Natural killer cell treated with Interleukin-12 subunit alpha and Interleukin-12 subunit beta and Interleukin-15 and Interleukin-18, amount 100 ng/mL, for 72 hours (primary cell): ENCODE data around the gene MRPL10. TPM values are rescaled to one million over a fixed set of nuclear protein-coding genes. Genes with fewer than 3 reads are reported as not detected.

ENCODE experiments used
- ATAC-seq, 2 donors: fragments of 150-1000 bp; cut with Tn5 transposase in 1 of 2; sonication (Bioruptor Pico), chemical (Tn5 transposase) in 1 of 2; 2 replicates each; pipeline ENCODE4 v1.10.0; 2021
- DNase-seq: peaks from one replicate; pipeline ENCODE4 v3.0.0; 2022; ENCODE audit warnings: low spot score
- H3K27ac Mint-ChIP-seq, 2 donors: 1 replicate in 1 of 2; 2 replicates in 1 of 2; pipeline ENCODE4 v1.8.0; 2022; ENCODE audit warnings: mixed read lengths in 2 of 2, mild to moderate bottlenecking in 1 of 2, moderate library complexity in 1 of 2
- H3K27me3 Mint-ChIP-seq, 2 donors: 1 replicate in 1 of 2; 2 replicates in 1 of 2; pipeline ENCODE4 v1.8.0; 2022; ENCODE audit warnings: mixed read lengths in 2 of 2
- H3K36me3 Mint-ChIP-seq: one replicate; pipeline ENCODE4 v1.8.0; 2022; ENCODE audit warnings: mixed read lengths
- H3K4me1 Mint-ChIP-seq, 2 donors: 1 replicate in 1 of 2; 2 replicates in 1 of 2; pipeline ENCODE4 v1.8.0; 2022; ENCODE audit warnings: low read depth in 2 of 2, mixed read lengths in 2 of 2, mild to moderate bottlenecking in 1 of 2
- H3K4me3 Mint-ChIP-seq: one replicate; pipeline ENCODE4 v1.8.0; 2022; ENCODE audit warnings: mixed read lengths
- H3K9me3 Mint-ChIP-seq: 2 replicates; pipeline ENCODE4 v1.8.0; 2022; ENCODE audit warnings: mixed read lengths
- total RNA-seq, 2 donors: library from RNA; stranded (reverse); gene quantifications; one replicate each; pipeline ENCODE4 v1.2.3, GENCODE V29; 2022

MRPL10 gene
- total RNA-seq, 2 donors from 2014 or later: 44.6 to 44.7 TPM

- Mint-ChIP-seq H3K36me3 (peaks cover 2% of the 10 kb centered on the region), H3K9me3 (no peaks in the 10 kb centered on the region), H3K27me3 (no peaks in the 10 kb centered on the region), H3K4me3 (peak overlapping the region; percentile 90), H3K4me1 (peaks cover 10 to 18% of the 10 kb centered on the region in 2 donors), H3K27ac (peak overlapping the region; percentile 83 to 93)
- ATAC-seq: no peak
- DNase-seq: peak; percentile 37
These were observed 11.1 kb downstream of the MRPL10 start for GRCh38 chr17:47820033-47820789.

- no peak for ATAC-seq
- Mint-ChIP-seq H3K27ac (no peak overlapping the region), H3K4me3 (no peak overlapping the region), H3K9me3 (no peaks in the 10 kb centered on the region), H3K4me1 (peaks cover 10 to 17% of the 10 kb centered on the region in 2 donors), H3K27me3 (no peaks in the 10 kb centered on the region), H3K36me3 (no peaks in the 10 kb centered on the region)
- peak; percentile 35 for DNase-seq
These were observed 11.9 kb downstream of the MRPL10 start for GRCh38 chr17:47819475-47819874.

- H3K27ac Mint-ChIP-seq: no peak overlapping the region
- peaks cover 10 to 17% of the 10 kb centered on the region in 2 donors for H3K4me1 Mint-ChIP-seq
These were observed 13.2 kb downstream of the MRPL10 start for GRCh38 chr17:47818002-47818695.

GRCh38 chr17:47816947-47817346 is 14.4 kb downstream of the MRPL10 start:
- peaks cover 19 to 24% of the 10 kb centered on the region in 2 donors for H3K4me1 Mint-ChIP-seq
- H3K9me3 Mint-ChIP-seq: no peaks in the 10 kb centered on the region
- no peak overlapping the region for H3K4me3 Mint-ChIP-seq
- H3K27ac Mint-ChIP-seq: no peak overlapping the region
- H3K27me3 Mint-ChIP-seq: no peaks in the 10 kb centered on the region
- DNase-seq (peak; percentile 31), ATAC-seq (no peak)
- no peaks in the 10 kb centered on the region for H3K36me3 Mint-ChIP-seq

More at GRCh38 chr17:47818002-47818695, 13.2 kb downstream of the MRPL10 start:
- H3K36me3 Mint-ChIP-seq: no peaks in the 10 kb centered on the region
- no peaks in the 10 kb centered on the region for H3K27me3 Mint-ChIP-seq
- peak; percentile 55 for DNase-seq
- H3K9me3 Mint-ChIP-seq: no peaks in the 10 kb centered on the region
- H3K4me3 Mint-ChIP-seq: no peak overlapping the region
- ATAC-seq: no peak

GRCh38 chr17:47816111-47816735 is 15.1 kb downstream of the MRPL10 start:
- H3K36me3 Mint-ChIP-seq: no peaks in the 10 kb centered on the region
- no peak overlapping the region for H3K27ac Mint-ChIP-seq
- no peaks in the 10 kb centered on the region for H3K27me3 Mint-ChIP-seq
- DNase-seq (peak; percentile 15), ATAC-seq (no peak)
- no peaks in the 10 kb centered on the region for H3K9me3 Mint-ChIP-seq
- peaks cover 26% of the 10 kb centered on the region in 2 donors for H3K4me1 Mint-ChIP-seq
- H3K4me3 Mint-ChIP-seq: no peak overlapping the region

GRCh38 chr17:47815106-47815918 is 16.0 kb downstream of the MRPL10 start:
- ATAC-seq (no peak), DNase-seq (peak; percentile 35)
- H3K4me3 Mint-ChIP-seq: no peak overlapping the region
- H3K36me3 Mint-ChIP-seq: peaks cover under 1% of the 10 kb centered on the region
- H3K9me3 Mint-ChIP-seq: no peaks in the 10 kb centered on the region
- H3K4me1 Mint-ChIP-seq: peaks cover 25 to 26% of the 10 kb centered on the region in 2 donors
- H3K27me3 Mint-ChIP-seq: no peaks in the 10 kb centered on the region
- H3K27ac Mint-ChIP-seq: no peak overlapping the region

GRCh38 chr17:47813512-47814031 is 17.8 kb downstream of the MRPL10 start:
- peaks cover 6% of the 10 kb centered on the region for H3K36me3 Mint-ChIP-seq
- H3K27me3 Mint-ChIP-seq: no peaks in the 10 kb centered on the region
- H3K9me3 Mint-ChIP-seq: no peaks in the 10 kb centered on the region
- no peak for ATAC-seq
- H3K4me1 Mint-ChIP-seq: peaks cover 30 to 33% of the 10 kb centered on the region in 2 donors
- H3K27ac Mint-ChIP-seq: no peak overlapping the region
- DNase-seq: peak; percentile 61
- no peak overlapping the region for H3K4me3 Mint-ChIP-seq

- Mint-ChIP-seq H3K9me3 (no peaks in the 10 kb centered on the region), H3K36me3 (peaks cover 6% of the 10 kb centered on the region), H3K4me3 (no peak overlapping the region), H3K4me1 (peaks cover 30 to 33% of the 10 kb centered on the region in 2 donors), H3K27ac (no peak overlapping the region), H3K27me3 (no peaks in the 10 kb centered on the region)
- peak; percentile 52 for DNase-seq
- no peak for ATAC-seq
These were observed 18.3 kb downstream of the MRPL10 start for GRCh38 chr17:47813077-47813476.

GRCh38 chr17:47812146-47812920 is 19.0 kb downstream of the MRPL10 start:
- peaks cover 6% of the 10 kb centered on the region for H3K36me3 Mint-ChIP-seq
- no peaks in the 10 kb centered on the region for H3K27me3 Mint-ChIP-seq
- peak overlapping the region; percentile 22 to 65 for H3K27ac Mint-ChIP-seq
- no peak for ATAC-seq
- DNase-seq: peak; percentile 53
- peaks cover 30 to 33% of the 10 kb centered on the region in 2 donors for H3K4me1 Mint-ChIP-seq
- no peak overlapping the region for H3K4me3 Mint-ChIP-seq
- H3K9me3 Mint-ChIP-seq: no peaks in the 10 kb centered on the region

GRCh38 chr17:47811709-47812108 is 19.6 kb downstream of the MRPL10 start:
- no peaks in the 10 kb centered on the region for H3K27me3 Mint-ChIP-seq
- H3K9me3 Mint-ChIP-seq: no peaks in the 10 kb centered on the region
- ATAC-seq (no peak), DNase-seq (peak; percentile 40)
- no peak overlapping the region for H3K4me3 Mint-ChIP-seq
- peaks cover 6% of the 10 kb centered on the region for H3K36me3 Mint-ChIP-seq
- peaks cover 30 to 33% of the 10 kb centered on the region in 2 donors for H3K4me1 Mint-ChIP-seq
- H3K27ac Mint-ChIP-seq: peak overlapping the region; percentile 65 to 88

GRCh38 chr17:47810901-47811635 is 20.3 kb downstream of the MRPL10 start:
- ATAC-seq: no peak

GRCh38 chr17:47810200-47810821 is 21.0 kb downstream of the MRPL10 start:
- peaks cover 30 to 33% of the 10 kb centered on the region in 2 donors for H3K4me1 Mint-ChIP-seq
- H3K27me3 Mint-ChIP-seq: no peaks in the 10 kb centered on the region
- peak overlapping the region; percentile 65 to 88 for H3K27ac Mint-ChIP-seq
- H3K36me3 Mint-ChIP-seq: peaks cover 6% of the 10 kb centered on the region
- ATAC-seq (peak; percentile 88 to 93), DNase-seq (peak; percentile 74)
- no peaks in the 10 kb centered on the region for H3K9me3 Mint-ChIP-seq
- peak overlapping the region; percentile 52 for H3K4me3 Mint-ChIP-seq

More at GRCh38 chr17:47810901-47811635, 20.3 kb downstream of the MRPL10 start:
- H3K36me3 Mint-ChIP-seq: peaks cover 6% of the 10 kb centered on the region
- DNase-seq: peak; percentile 45
- H3K9me3 Mint-ChIP-seq: no peaks in the 10 kb centered on the region
- peaks cover 30 to 33% of the 10 kb centered on the region in 2 donors for H3K4me1 Mint-ChIP-seq
- H3K4me3 Mint-ChIP-seq: no peak overlapping the region
- H3K27ac Mint-ChIP-seq: peak overlapping the region; percentile 65 to 88
- no peaks in the 10 kb centered on the region for H3K27me3 Mint-ChIP-seq
